Measurements from ENCODE around the gene MAPK10.
"Not testable (repeated sequence)": the region's sequence is repeated elsewhere in the genome, so short reads cannot be mapped to it uniquely, and the experiment has no call there.

MAPK10 gene

DNA sequence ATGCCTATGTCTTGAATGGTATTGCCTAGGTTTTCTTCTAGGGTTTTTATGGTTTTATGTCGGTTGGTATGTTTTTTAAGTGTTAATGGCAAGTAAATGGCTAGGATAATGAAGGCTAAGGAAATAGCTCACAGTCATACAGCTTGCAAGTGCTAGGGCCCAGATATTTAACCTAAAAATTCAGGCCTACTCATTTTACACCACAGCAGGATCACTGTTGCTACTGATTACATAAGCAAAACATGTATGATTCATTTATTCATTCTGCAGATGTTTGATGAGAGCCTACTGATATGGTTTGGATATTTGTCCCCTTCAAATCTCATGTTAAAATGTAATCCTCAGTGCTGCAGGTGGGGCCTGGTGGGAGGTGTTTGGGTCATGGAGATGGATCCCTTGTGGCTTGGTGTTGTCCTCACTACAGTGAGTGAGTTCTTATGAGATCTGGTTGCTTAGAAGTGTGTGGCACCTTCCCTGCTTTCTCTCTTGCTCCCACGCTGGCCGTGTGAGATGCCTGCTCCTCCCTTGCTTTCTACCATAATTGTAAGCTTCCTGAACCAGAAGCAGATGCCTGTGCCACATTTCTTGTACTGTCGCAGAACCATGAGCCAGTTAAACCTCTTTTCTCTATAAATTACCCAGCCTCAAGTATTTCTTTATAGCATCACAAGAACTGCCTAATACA is 175.5 kb downstream of the MAPK10 start:
- no peak for DNase-seq (ENCODE audit: low read depth)

DNA sequence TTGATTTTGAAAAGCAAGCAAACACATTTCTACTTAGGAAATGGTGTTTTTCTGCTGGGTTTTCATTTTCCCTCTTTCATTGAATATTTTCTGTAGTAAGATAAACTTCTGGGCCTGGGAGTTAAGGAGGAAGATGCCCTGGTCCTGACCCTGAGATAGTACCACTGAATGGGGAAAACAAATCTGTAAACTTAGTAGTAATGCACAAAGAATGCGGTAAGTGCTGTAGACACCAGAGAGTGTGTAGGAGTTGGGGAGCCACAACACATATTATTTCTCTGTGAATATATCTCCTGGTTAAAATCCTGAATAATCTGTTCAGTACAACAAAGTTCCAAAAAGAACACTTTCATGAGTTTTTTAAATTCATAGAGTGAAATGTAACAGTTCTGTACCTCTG is 178.3 kb downstream of the MAPK10 start:
- DNase-seq (ENCODE audit: low read depth) = peak; percentile 53

DNA sequence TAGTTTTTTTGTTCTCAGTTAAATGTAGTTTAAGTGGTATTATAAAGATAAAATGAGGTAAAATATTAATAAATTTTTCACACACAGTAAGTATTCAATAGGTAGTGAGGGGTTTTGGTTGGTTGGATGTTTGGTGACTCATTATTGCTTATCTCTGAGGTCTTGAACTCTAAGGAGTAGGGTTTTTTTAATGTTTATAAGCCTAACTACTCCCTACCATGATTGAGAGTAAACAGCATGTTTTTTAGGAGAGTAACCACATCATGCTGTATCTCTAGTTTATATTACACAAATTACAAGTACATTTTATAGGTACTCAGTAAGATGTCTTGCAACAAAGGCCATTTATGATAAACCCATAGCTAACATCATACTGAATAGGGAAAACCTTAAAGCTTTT is 181.6 kb downstream of the MAPK10 start:
- no peak for DNase-seq (ENCODE audit: low read depth)

DNA sequence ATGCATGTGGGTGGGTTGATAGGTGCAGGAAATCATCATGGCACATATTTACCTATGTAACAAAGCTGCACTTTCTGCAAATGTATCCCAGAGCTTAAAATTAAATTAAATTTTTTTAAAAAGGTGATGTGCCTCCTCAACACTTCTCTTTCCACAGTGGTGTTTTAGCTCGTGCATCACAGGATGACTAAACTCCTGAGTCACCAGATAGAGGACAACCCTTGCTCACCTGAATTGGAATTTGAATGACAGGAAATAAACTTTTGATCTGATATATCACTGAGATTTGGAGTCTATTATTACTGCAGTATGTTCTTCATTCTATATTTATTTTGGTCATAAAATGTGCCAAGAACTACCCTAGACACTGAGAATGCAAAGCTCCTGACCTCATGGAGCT is 185.3 kb downstream of the MAPK10 start:
- DNase-seq (ENCODE audit: low read depth) = no peak

DNA sequence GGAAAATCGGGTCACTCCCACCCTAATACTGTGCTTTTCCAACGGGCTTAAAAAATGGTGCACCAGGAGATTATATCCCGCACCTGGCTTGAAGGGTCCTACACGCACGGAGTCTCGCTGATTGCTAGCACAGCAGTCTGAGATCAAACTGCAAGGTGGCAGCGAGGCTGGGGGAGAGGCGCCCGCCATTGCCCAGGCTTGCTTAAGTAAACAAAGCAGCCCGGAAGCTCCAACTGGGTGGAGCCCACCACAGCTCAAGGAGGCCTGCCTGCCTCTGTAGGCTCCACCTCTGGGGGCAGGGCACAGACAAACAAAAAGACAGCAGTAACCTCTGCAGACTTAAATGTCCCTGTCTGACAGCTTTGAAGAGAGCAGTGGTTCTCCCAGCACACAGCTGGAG is 191.5 kb downstream of the MAPK10 start:
- DNase-seq (ENCODE audit: low read depth) = not testable (repeated sequence)

DNA sequence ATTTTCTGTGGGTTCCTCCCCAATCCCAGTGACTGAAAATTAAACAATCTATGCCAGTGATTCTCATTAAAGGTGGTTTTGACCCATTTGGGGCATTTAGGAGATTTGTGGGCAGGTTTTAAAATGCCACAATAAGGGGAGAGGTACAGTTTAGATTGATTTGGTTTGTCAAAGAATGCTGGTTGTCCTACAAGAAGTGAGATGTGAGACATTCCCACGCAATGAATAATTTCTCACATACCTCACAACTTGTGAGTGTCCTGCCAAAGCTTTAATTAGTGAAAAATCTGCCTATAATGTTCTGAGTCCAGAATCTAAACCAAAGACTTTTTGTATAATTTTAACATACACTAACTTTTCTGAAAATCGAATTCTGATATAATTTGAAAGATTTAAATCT is 199.4 kb downstream of the MAPK10 start:
- DNase-seq (ENCODE audit: low read depth) = no peak

DNA sequence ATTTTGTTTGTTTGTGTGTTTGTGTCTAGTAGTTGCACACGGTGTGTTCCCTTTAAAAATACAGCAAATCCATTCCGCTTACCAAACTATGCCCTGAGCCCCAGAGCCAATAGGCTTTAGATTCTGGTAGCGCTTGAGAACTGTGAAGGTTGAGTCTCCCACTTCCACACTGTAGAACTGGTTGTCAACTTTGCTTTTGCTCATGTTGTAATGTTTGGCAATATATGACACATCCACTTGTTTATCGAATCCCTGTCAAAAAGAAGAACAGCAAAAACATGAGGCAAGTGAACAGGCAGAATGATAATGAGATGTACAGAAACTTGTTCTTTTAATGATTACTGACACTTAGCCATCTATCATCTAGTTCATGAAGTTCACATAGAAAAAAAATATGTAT is 200.6 kb downstream of the MAPK10 start:
- no peak for DNase-seq (ENCODE audit: low read depth)

DNA sequence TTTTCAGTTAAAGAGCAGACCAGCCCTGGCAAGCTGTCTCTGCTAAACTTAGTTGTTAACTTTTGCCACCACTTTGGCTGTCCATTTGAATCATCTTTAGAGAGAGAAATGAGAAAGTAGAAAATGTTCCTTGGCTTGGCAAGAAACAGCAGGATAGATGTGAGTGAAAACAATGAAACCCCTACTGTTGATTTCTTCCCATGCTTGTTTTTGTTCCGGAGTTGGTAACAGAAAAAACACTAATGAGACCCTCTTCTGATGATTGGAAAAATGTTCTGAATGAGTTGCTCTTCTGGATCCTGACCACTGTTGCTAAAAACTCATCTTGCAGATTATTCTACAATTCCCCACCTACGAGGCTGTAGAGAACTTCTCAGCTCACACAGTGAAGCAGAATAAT is 203.3 kb downstream of the MAPK10 start:
- no peak for DNase-seq (ENCODE audit: low read depth)

DNA sequence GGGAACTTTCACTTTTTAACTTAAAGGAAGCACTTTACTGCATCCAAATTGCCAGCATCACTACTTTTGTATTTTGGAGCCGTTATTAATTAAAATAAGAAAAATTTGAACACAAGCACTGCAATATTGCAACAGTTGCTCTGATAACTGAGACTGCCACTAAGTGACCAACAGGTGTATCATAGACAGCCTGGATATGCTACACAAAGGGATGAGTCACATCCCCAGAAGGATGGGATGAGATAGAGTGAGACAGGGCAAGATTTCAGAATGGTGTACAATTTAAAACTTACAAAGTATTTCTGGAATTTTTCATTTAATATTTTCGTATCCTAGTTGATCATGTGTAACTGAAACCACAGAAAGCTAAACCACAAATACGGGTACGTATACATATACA is 204.1 kb downstream of the MAPK10 start:
- DNase-seq (ENCODE audit: low read depth) = no peak

DNA sequence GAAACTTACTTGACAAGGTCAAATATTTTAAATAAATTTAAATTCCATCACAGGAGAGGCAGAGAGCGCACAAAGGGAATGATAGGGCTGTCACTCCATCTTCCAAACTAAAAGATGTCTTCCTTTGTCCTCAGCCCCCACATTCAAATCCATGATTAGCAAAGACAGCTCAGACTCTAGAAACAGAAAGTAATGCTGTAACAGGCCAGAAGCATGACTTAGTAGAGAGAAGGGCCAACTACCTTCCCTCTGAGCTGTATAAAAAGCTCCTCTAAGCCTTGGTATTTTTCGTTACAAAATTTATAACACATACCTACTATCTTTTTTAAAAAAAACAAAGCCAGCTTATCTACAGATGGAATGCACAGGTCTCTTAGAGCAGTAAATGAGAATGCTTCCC is 207.4 kb downstream of the MAPK10 start:
- no peak for DNase-seq (ENCODE audit: low read depth)

DNA sequence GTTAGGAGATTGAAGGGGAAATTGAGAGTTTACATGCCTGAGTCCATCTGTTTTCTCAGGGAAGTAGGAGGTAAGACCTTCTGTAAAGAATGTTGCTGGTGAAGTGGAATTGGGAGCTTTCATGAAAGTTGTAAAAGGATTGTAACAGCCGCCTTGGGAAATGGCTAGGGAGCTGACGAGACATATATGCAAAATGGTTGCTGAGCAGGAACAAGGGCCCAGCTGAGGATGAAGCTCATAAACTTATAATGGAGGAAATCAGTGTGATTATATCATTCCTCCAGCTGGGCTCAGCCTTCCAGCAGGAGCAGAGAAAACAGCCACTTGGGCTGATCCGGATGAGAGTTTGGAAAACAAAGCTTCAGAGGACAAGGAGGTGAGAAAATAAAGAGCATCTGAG is 208.7 kb downstream of the MAPK10 start:
- DNase-seq (ENCODE audit: low read depth) = no peak

DNA sequence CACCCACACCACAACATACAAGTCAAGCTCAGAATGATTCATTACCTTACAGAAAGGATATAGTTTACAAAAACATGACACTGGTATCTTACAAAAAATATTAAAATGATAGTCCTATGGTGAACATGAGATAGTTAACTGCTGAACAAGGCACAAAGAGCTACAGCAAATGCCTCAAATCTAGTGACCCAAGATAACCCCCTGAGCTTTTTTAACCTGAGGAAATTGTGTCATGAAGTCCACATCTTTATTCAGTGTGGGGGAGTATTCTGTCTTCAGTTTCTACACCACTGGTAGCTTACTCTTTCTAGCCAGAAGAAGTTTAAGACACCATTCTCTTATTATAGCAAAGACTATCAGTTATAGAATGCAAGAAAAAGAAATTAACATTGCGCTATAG is 218.7 kb downstream of the MAPK10 start:
- DNase-seq (ENCODE audit: low read depth) = no peak

DNA sequence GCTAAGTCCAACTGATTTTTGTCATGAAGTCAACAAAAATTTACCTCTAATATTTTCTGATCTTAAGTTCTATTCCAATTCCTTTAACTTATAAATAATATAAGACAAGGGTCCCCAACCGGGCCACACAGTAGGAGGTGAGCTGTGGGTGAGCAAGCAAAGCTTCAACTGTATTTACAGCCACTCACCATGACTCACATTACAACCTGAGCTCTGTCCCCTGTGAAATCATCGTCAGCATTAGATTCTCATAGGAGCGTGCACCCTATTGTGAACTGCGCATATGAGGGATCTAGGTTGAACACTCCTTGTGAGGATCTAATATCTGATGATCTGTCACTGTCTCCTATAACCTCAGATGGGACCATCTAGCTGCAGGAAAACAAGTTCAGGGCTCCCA is 227.4 kb downstream of the MAPK10 start:
- DNase-seq (ENCODE audit: low read depth) = no peak

DNA sequence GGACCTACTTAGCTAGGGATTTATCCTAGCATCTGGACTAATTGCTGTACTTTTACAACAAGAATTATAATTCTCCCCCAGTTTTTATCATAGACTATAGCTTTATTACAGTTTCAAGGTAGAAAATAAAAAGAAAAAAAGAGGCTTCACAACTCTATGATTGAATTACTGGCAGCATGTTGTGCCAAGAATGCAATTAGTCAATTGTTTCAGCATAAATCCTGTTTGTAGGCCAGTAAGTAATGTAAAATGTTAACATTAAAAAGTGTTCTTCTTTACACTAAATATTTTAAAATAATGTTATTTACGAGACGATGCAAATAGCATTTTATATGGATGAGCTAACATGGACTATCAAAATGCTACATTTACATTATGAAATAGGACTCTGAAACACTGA is 228.4 kb downstream of the MAPK10 start:
- no peak for DNase-seq (ENCODE audit: low read depth)

DNA sequence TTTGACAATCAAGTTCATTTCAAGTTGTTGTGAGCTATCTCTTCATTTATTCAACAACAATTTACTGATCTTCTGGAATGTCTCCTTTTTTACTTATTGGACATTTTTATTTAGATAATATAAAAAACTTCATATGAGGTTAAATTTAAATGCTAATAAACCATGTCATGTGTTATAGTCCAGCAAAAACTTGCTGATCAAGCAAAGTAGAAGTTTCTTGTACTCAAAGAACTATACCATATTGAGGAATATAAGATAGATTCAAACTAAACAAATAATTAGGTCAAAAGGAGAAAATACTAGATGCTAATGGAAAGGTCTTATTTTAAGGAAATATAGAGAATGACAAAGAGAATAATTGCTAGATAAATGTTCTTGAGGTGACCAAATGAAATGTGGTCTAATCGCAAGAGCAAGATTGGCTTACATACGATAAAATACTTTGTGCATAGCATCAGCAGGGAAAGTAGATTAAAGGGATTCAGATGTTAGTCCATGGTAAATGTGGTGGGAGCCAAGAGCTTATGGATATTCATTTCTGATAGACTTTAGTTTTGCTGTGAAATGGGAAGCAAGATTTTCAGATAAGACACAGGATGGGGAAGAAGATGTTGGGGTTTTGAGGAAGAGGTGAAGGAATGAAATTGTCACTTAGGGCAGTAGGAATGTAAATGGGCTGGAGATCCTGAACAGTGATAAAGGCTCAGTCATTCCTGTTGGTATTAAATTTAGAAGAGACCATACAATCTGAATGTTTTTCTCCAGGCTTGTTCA is 229.5 kb downstream of the MAPK10 start:
- no peak for DNase-seq (ENCODE audit: low read depth)

DNA sequence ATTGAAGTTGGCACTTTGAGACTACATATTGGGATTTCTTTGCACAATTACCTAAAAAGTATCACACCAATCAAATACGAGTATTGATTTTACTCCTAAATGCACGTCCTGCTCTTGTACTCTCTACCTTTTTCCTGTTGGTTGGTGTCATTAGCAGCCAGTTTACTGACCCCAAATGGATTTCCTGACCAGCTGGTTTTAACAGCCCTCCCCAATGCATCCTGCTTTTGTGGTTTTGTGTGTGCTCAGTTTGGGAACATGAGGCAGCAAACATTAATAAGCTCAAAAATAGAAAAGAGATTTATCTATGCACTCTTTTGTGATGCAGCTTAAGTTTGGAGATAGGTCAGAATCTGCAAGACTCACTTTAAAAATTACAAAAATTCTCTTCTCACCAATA is 230.3 kb downstream of the MAPK10 start:
- DNase-seq (ENCODE audit: low read depth) = no peak

DNA sequence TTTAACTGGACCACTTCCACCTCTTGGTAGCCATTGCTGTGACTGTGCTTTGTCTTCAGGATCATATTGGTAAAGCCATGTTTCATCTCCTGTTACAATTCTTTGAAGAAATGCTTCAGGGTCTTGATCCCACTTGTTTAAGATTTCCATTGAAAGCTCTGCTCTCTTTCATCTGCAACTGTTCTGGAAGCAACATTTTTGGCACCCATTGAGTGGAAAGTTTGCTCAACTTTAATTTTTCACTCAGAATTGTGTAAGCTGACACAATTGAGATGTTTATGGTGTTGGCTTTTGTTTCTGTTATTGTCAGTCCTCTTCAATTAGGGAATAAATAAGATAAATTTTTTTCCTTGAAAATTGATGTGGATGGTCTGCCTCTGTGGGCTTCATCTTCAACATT is 237.4 kb downstream of the MAPK10 start:
- DNase-seq (ENCODE audit: low read depth) = no peak

DNA sequence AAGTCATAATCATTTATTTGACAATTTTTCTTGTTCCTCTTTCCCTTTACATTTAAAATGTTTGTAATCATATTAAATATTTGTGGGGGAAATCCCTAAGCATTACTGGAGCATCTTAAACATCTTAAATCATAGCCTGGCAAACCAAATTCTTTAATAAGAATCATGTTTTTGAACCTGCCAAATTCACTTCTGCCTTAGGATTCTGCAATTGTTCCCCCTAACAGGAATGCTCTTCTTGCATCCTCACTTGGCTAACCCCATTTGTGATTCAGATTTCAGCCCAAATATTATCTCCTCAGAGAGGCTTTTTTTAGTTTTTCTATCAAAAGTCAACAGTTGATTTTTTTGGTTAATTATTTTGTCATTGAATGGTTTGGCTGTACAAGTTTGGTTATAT is 241.1 kb downstream of the MAPK10 start:
- DNase-seq (ENCODE audit: low read depth) = no peak

DNA sequence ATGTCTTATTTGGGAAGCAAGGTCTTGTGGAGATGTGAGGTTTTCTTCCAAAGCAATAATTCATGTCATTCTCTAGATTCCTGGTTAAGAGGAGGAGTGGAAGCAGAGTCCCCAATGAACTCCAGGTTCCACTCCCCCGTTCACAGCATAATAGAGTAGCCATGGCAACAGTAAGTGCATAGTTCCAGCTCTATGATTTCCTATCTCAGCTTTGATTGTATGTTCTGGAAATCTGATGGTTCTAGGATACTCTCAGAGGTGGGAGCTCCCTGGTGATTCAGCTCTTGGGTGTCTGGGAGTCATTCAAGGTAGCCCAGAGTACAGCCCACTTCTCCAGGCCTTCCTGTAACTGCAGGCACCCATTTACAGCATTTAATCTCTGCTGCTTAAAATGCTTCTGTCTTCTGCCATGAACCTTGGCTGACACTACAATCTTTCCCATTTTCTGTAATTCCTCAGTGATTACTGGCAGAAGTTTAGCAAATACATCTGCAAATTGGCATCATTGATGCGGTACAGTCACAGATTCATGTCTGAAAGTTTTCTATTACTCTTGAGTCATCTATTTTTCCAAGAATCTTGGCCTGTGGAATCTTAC is 242.0 kb downstream of the MAPK10 start:
- DNase-seq (ENCODE audit: low read depth) = peak; percentile 81

DNA sequence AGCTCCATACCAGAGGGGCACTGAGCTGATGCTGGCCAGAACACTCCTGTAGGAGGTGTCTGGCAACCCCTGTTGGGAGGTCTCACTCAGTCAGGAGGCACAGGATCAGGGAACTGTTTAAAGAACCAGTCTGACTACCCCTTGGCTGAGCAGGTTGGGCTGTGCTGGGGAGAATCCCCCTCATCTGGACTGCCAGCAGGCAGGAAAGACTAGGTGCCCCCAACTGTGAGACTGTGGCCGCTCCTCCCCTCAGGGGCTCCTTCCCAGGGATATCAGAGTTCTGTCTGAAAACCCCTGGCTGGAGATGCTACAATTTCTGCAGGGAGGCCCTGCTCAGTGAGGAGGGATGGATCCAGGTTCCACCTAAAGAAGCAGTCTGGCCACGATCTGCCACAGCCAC is 245.3 kb downstream of the MAPK10 start:
- DNase-seq (ENCODE audit: low read depth) = no peak

DNA sequence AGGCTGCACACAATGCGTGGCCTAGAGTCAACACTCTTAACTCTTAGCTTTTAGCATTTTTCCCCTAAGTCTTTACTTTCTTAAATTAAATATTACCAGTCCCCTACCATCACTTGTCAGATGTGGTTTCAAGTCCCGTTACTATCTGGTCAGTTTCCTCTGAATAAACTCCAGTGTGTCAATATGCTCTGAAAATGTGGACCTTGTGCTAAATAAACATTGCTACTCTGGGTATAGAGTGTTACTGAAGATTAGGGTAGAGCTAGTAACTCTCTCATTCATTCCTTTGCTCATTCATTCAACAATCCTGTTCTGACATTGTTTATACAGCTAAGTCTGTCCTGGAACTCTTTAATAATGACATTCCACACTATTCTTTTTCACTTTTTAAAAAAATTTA is 251.0 kb downstream of the MAPK10 start:
- no peak for DNase-seq (ENCODE audit: low read depth)

DNA sequence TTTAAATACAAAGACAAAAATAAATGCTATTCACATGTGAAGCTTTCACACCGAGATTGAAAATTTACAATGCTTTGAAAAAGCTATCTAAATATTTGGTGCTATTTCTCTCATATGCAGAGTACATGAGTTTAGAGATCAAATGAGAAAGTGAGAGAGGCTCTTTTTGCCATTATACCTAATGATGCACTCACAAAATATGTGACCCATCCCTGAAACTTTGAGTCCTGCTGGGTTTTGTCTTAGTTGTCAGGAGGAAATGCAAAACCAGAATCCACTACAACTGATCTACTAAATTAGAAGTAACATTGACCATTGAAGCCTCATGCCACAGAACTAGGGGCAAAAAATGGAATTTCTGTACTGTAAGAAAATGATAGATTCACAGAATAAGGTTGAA is 251.7 kb downstream of the MAPK10 start:
- DNase-seq (ENCODE audit: low read depth) = no peak

DNA sequence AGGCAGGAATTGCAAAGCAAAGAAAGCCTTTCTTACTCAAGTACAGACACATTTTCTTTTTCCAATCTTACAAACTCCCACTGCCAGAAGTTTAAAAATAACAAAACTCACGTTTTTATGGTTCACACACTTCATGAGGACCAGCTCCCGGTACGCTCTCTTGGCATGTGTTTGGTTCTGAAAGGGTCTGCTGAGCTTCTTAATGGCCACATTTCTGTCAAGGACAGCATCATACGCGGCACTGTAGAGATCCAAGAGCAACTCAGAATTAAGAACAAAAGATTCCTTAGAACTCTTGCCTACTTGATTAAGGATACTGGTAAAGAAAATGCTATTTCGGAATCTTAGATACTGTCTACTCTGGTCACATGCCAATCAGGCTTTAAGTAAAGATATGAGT is 252.7 kb downstream of the MAPK10 start:
- no peak for DNase-seq (ENCODE audit: low read depth)

DNA sequence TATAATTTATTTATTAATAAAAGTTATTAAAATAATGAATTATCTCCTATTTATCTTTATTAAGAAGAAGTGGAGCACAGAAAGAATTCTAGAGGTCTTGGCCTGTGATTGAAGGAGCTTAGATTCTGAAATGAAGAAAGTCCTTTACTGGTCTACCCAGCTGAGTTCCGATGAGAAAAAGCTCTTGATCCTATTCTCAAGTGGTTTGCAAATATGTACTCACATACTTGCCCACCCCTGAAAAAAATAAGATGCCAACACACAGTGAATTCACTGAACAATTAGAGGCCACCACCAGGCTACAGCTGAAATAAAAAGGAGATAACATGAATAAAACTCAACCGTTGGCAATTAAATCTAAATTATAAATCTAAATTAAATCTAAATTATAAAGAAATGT is 253.4 kb downstream of the MAPK10 start:
- DNase-seq (ENCODE audit: low read depth) = no peak

All from non-pigmented ciliary epithelial cell (primary cell).